ENCODE results near the gene TMPRSS7. TPM values are rescaled to one million over a fixed set of nuclear protein-coding genes. Genes with fewer than 3 reads are reported as not detected.

Gene TMPRSS7
- polyA plus RNA-seq, 1 donor from 2014 or later: 0.52 TPM

DNA sequence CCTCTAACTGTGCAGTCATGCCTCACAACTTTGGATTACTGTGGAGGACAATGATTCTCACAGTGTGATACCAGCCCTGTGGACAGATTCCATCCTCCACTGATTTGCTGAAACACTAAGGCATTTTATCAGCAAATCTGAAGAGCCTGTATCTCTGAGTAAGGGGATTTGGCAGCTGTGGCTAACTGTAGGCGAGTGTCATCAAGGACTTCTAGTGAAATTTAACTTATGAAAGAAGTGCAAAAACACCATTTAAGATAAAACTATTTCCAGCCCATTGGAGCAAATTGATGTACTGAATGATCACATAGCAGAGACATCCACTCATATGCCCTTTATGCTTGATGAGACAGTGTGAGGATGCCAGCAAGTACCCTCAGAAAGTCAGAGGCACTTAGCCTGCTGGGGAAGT is 13.9 kb upstream of the TMPRSS7 start:
- no peak overlapping the region for H3K4me3 ChIP-seq (ENCODE audit: low read length)
- H3F3A ChIP-seq (ENCODE audit: insufficient read depth, low read length, poor library complexity, severe bottlenecking): no peaks in the 10 kb centered on the region
- TF ChIP-seq SMC3 (conservative IDR thresholded peaks at IDR 0.05; ENCODE audit: poor library complexity) (no peak), POLR2AphosphoS5 (IDR thresholded peaks at IDR 0.05) (no peak), RAD21 (conservative IDR thresholded peaks at IDR 0.05) (no peak), MXI1 (conservative IDR thresholded peaks at IDR 0.05; ENCODE audit: poor library complexity, severe bottlenecking) (no peak), TAF1 (IDR thresholded peaks at IDR 0.05; ENCODE audit: low read depth) (no peak), EP300 (conservative IDR thresholded peaks at IDR 0.05; ENCODE audit: poor library complexity, severe bottlenecking) (no peak), EZH2 (IDR thresholded peaks at IDR 0.05; ENCODE audit: borderline replicate concordance, insufficient read depth, low read length, poor library complexity, severe bottlenecking) (no peak)
- TF ChIP-seq, protein P1, sequence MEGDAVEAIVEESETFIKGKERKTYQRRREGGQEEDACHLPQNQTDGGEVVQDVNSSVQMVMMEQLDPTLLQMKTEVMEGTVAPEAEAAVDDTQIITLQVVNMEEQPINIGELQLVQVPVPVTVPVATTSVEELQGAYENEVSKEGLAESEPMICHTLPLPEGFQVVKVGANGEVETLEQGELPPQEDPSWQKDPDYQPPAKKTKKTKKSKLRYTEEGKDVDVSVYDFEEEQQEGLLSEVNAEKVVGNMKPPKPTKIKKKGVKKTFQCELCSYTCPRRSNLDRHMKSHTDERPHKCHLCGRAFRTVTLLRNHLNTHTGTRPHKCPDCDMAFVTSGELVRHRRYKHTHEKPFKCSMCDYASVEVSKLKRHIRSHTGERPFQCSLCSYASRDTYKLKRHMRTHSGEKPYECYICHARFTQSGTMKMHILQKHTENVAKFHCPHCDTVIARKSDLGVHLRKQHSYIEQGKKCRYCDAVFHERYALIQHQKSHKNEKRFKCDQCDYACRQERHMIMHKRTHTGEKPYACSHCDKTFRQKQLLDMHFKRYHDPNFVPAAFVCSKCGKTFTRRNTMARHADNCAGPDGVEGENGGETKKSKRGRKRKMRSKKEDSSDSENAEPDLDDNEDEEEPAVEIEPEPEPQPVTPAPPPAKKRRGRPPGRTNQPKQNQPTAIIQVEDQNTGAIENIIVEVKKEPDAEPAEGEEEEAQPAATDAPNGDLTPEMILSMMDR (IDR thresholded peaks at IDR 0.05; ENCODE audit: poor library complexity, severe bottlenecking): no peak
- TF ChIP-seq, protein P2, sequence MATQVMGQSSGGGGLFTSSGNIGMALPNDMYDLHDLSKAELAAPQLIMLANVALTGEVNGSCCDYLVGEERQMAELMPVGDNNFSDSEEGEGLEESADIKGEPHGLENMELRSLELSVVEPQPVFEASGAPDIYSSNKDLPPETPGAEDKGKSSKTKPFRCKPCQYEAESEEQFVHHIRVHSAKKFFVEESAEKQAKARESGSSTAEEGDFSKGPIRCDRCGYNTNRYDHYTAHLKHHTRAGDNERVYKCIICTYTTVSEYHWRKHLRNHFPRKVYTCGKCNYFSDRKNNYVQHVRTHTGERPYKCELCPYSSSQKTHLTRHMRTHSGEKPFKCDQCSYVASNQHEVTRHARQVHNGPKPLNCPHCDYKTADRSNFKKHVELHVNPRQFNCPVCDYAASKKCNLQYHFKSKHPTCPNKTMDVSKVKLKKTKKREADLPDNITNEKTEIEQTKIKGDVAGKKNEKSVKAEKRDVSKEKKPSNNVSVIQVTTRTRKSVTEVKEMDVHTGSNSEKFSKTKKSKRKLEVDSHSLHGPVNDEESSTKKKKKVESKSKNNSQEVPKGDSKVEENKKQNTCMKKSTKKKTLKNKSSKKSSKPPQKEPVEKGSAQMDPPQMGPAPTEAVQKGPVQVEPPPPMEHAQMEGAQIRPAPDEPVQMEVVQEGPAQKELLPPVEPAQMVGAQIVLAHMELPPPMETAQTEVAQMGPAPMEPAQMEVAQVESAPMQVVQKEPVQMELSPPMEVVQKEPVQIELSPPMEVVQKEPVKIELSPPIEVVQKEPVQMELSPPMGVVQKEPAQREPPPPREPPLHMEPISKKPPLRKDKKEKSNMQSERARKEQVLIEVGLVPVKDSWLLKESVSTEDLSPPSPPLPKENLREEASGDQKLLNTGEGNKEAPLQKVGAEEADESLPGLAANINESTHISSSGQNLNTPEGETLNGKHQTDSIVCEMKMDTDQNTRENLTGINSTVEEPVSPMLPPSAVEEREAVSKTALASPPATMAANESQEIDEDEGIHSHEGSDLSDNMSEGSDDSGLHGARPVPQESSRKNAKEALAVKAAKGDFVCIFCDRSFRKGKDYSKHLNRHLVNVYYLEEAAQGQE (IDR thresholded peaks at IDR 0.05; ENCODE audit: borderline replicate concordance): no peak
- H2AFZ ChIP-seq (ENCODE audit: low read depth, low read length): no peak overlapping the region
- no peaks in the 10 kb centered on the region for H3K9me2 ChIP-seq (ENCODE audit: insufficient read depth, low read length)
- no peak overlapping the region for H3K9ac ChIP-seq (ENCODE audit: low read length)
- H3K36me3 ChIP-seq (ENCODE audit: insufficient read depth, low read length): no peaks in the 10 kb centered on the region
- no peaks in the 10 kb centered on the region for H3K79me2 ChIP-seq (replicated peaks; ENCODE audit: insufficient read depth, low read length)
- no peak overlapping the region for H3K27ac ChIP-seq (ENCODE audit: low read length)
- H3K4me2 ChIP-seq (ENCODE audit: low read length): no peak overlapping the region
- H4K20me1 ChIP-seq (ENCODE audit: insufficient read depth): no peaks in the 10 kb centered on the region
- no peaks in the 10 kb centered on the region for H3K9me3 ChIP-seq (ENCODE audit: low read length)
- H3K27me3 ChIP-seq (ENCODE audit: insufficient read depth, low read depth, low read length): no peaks in the 10 kb centered on the region

DNA sequence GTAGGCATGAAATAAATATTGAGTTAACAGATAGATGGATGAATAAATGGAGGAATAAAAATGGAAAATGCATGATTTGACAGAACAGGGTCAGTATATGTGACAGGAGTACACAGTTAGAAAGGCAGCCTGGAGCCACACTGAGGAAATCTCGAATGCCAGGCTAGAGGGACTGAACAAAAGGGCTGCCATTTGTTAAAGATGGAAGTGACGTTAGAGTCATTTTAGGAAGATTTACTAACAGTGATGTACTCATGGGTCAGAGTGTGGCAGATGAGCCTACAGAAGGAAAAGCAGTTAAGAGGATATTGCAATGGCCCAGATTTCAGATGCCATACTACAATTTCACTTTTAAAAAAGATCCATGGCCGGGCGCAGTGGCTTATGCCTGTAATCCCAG is 7.4 kb upstream of the TMPRSS7 start:
- no peaks in the 10 kb centered on the region for H3K9me3 ChIP-seq (ENCODE audit: low read length)
- no peak overlapping the region for H3K4me3 ChIP-seq (ENCODE audit: low read length)
- H3F3A ChIP-seq (ENCODE audit: insufficient read depth, low read length, poor library complexity, severe bottlenecking): no peaks in the 10 kb centered on the region
- H3K9ac ChIP-seq (ENCODE audit: low read length): no peak overlapping the region
- H4K20me1 ChIP-seq (ENCODE audit: insufficient read depth): no peaks in the 10 kb centered on the region
- no peak overlapping the region for H3K27ac ChIP-seq (ENCODE audit: low read length)
- no peaks in the 10 kb centered on the region for H3K79me2 ChIP-seq (replicated peaks; ENCODE audit: insufficient read depth, low read length)
- no peak overlapping the region for H3K4me2 ChIP-seq (ENCODE audit: low read length)
- no peak overlapping the region for H2AFZ ChIP-seq (ENCODE audit: low read depth, low read length)
- no peak for TF ChIP-seq MXI1 (conservative IDR thresholded peaks at IDR 0.05; ENCODE audit: poor library complexity, severe bottlenecking)
- no peak for TF ChIP-seq POLR2AphosphoS5 (IDR thresholded peaks at IDR 0.05)
- TF ChIP-seq RAD21 (conservative IDR thresholded peaks at IDR 0.05): no peak
- H3K9me2 ChIP-seq (ENCODE audit: insufficient read depth, low read length): no peaks in the 10 kb centered on the region
- H3K36me3 ChIP-seq (ENCODE audit: insufficient read depth, low read length): no peaks in the 10 kb centered on the region
- no peaks in the 10 kb centered on the region for H3K27me3 ChIP-seq (ENCODE audit: insufficient read depth, low read depth, low read length)

DNA sequence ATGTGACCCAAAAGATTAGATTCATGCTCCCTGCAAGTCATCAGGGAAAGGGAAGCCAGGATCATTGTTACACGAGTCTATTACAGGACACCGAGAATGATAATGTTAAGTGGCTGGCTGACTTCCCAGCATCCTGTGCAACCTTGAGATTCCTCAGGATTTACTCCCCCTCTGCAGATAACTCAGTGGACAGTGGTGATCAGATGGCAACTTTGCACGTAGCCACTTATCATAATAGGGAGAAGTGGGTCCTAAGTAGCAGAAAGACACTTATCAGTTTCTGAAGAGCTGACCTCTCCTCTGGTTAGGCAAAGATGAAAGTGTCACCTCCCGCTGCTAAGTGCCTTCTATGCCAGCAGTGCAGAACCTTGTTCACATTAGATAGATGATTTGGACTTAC is 6.7 kb upstream of the TMPRSS7 start:
- no peak for TF ChIP-seq EZH2 (IDR thresholded peaks at IDR 0.05; ENCODE audit: borderline replicate concordance, insufficient read depth, low read length, poor library complexity, severe bottlenecking)
- no peak for TF ChIP-seq POLR2AphosphoS5 (IDR thresholded peaks at IDR 0.05)
- no peak for TF ChIP-seq RAD21 (conservative IDR thresholded peaks at IDR 0.05)
- TF ChIP-seq MXI1 (conservative IDR thresholded peaks at IDR 0.05; ENCODE audit: poor library complexity, severe bottlenecking): no peak
- no peak for TF ChIP-seq TAF1 (IDR thresholded peaks at IDR 0.05; ENCODE audit: low read depth)
- TF ChIP-seq, protein P1 (IDR thresholded peaks at IDR 0.05; ENCODE audit: poor library complexity, severe bottlenecking): no peak
- TF ChIP-seq EP300 (conservative IDR thresholded peaks at IDR 0.05; ENCODE audit: poor library complexity, severe bottlenecking): no peak
- Histone ChIP-seq H3K9me2 (ENCODE audit: insufficient read depth, low read length) (no peaks in the 10 kb centered on the region), H3K9me3 (ENCODE audit: low read length) (no peaks in the 10 kb centered on the region), H3K27me3 (ENCODE audit: insufficient read depth, low read depth, low read length) (no peaks in the 10 kb centered on the region), H3F3A (ENCODE audit: insufficient read depth, low read length, poor library complexity, severe bottlenecking) (no peaks in the 10 kb centered on the region), H3K79me2 (replicated peaks; ENCODE audit: insufficient read depth, low read length) (no peaks in the 10 kb centered on the region), H2AFZ (ENCODE audit: low read depth, low read length) (no peak overlapping the region), H4K20me1 (ENCODE audit: insufficient read depth) (no peaks in the 10 kb centered on the region), H3K9ac (ENCODE audit: low read length) (no peak overlapping the region), H3K27ac (ENCODE audit: low read length) (no peak overlapping the region), H3K4me2 (ENCODE audit: low read length) (no peak overlapping the region), H3K4me3 (ENCODE audit: low read length) (no peak overlapping the region), H3K36me3 (ENCODE audit: insufficient read depth, low read length) (no peaks in the 10 kb centered on the region)
